ENCODE data around the gene ROBO2.

Gene ROBO2

GRCh38 chr3:77475507-77475906 is 435.6 kb downstream of the ROBO2 start:
- TF ChIP-seq SP1 (IDR thresholded peaks at IDR 0.05) (no peak), ARNT (IDR thresholded peaks at IDR 0.05) (no peak), BHLHE40 (IDR thresholded peaks at IDR 0.05; ENCODE audit: borderline replicate concordance) (no peak), ZNF384 (IDR thresholded peaks at IDR 0.05) (no peak), CTBP1 (IDR thresholded peaks at IDR 0.05; ENCODE audit: borderline replicate concordance) (no peak), NFRKB (IDR thresholded peaks at IDR 0.05) (no peak), FOXK2 (IDR thresholded peaks at IDR 0.05) (no peak), PKNOX1 (IDR thresholded peaks at IDR 0.05) (no peak)
- CTCF ChIA-PET: no interaction called here
- DNase-seq (ENCODE audit: extremely low spot score): no peak
- POLR2A ChIA-PET: no interaction called here

GRCh38 chr3:77479021-77479420 is 439.1 kb downstream of the ROBO2 start:
- DNase-seq (ENCODE audit: extremely low spot score): no peak
- ChIA-PET POLR2A (no interaction called here), CTCF (no interaction called here)
- TF ChIP-seq SP1 (IDR thresholded peaks at IDR 0.05): no peak
- no peak for TF ChIP-seq FOXM1 (IDR thresholded peaks at IDR 0.05; ENCODE audit: borderline replicate concordance)
- TF ChIP-seq L3MBTL2 (conservative IDR thresholded peaks at IDR 0.05): no peak

- POLR2A ChIA-PET: no interaction called here
- CTCF ChIA-PET: no interaction called here
- TF ChIP-seq FOXM1 (IDR thresholded peaks at IDR 0.05; ENCODE audit: borderline replicate concordance) (no peak), SUZ12 (IDR thresholded peaks at IDR 0.05) (no peak), FOXK2 (IDR thresholded peaks at IDR 0.05) (no peak), PKNOX1 (IDR thresholded peaks at IDR 0.05) (no peak), LEF1 (IDR thresholded peaks at IDR 0.05; ENCODE audit: borderline replicate concordance) (no peak), HDGF (IDR thresholded peaks at IDR 0.05; ENCODE audit: borderline replicate concordance) (no peak), NFRKB (IDR thresholded peaks at IDR 0.05) (no peak), ELF4 (IDR thresholded peaks at IDR 0.05) (no peak), ARNT (IDR thresholded peaks at IDR 0.05) (no peak), ZNF384 (IDR thresholded peaks at IDR 0.05) (no peak), FOXA1 (IDR thresholded peaks at IDR 0.05) (no peak), SP1 (IDR thresholded peaks at IDR 0.05) (no peak), L3MBTL2 (conservative IDR thresholded peaks at IDR 0.05) (no peak), CTBP1 (IDR thresholded peaks at IDR 0.05; ENCODE audit: borderline replicate concordance) (no peak), TARDBP (IDR thresholded peaks at IDR 0.05) (no peak), BHLHE40 (IDR thresholded peaks at IDR 0.05; ENCODE audit: borderline replicate concordance) (no peak)
- DNase-seq (ENCODE audit: extremely low spot score): no peak
Observed at GRCh38 chr3:77489216-77489615, 449.3 kb downstream of the ROBO2 start.

GRCh38 chr3:77491961-77492360 is 452.1 kb downstream of the ROBO2 start:
- DNase-seq (ENCODE audit: extremely low spot score): no peak
- TF ChIP-seq ELF4 (IDR thresholded peaks at IDR 0.05) (no peak), TARDBP (IDR thresholded peaks at IDR 0.05) (no peak), SUZ12 (IDR thresholded peaks at IDR 0.05) (no peak), SP1 (IDR thresholded peaks at IDR 0.05) (no peak), ARNT (IDR thresholded peaks at IDR 0.05) (no peak), FOXK2 (IDR thresholded peaks at IDR 0.05) (no peak), HDGF (IDR thresholded peaks at IDR 0.05; ENCODE audit: borderline replicate concordance) (no peak), CTBP1 (IDR thresholded peaks at IDR 0.05; ENCODE audit: borderline replicate concordance) (no peak), L3MBTL2 (conservative IDR thresholded peaks at IDR 0.05) (no peak)
- POLR2A ChIA-PET: no interaction called here
- CTCF ChIA-PET: no interaction called here

- DNase-seq (ENCODE audit: extremely low spot score): no peak
- TF ChIP-seq FOXK2 (IDR thresholded peaks at IDR 0.05): no peak
- no peak for TF ChIP-seq SP1 (IDR thresholded peaks at IDR 0.05)
- TF ChIP-seq LEF1 (IDR thresholded peaks at IDR 0.05; ENCODE audit: borderline replicate concordance): no peak
- TF ChIP-seq FOXA1 (IDR thresholded peaks at IDR 0.05): no peak
- TF ChIP-seq FOXM1 (IDR thresholded peaks at IDR 0.05; ENCODE audit: borderline replicate concordance): no peak
- no peak for TF ChIP-seq BHLHE40 (IDR thresholded peaks at IDR 0.05; ENCODE audit: borderline replicate concordance)
- TF ChIP-seq HDGF (IDR thresholded peaks at IDR 0.05; ENCODE audit: borderline replicate concordance): no peak
- no peak for TF ChIP-seq ZNF384 (IDR thresholded peaks at IDR 0.05)
- CTCF ChIA-PET: no interaction called here
- POLR2A ChIA-PET: no interaction called here
Observed at GRCh38 chr3:77500721-77501120, 460.8 kb downstream of the ROBO2 start.

- TF ChIP-seq FOXM1 (IDR thresholded peaks at IDR 0.05; ENCODE audit: borderline replicate concordance) (no peak), FOXA1 (IDR thresholded peaks at IDR 0.05) (no peak), BHLHE40 (IDR thresholded peaks at IDR 0.05; ENCODE audit: borderline replicate concordance) (no peak)
- no peak for DNase-seq (ENCODE audit: extremely low spot score)
- CTCF ChIA-PET: no interaction called here
- POLR2A ChIA-PET: no interaction called here
Observed at GRCh38 chr3:77506384-77506783, 466.5 kb downstream of the ROBO2 start.

- TF ChIP-seq L3MBTL2 (conservative IDR thresholded peaks at IDR 0.05) (no peak), CTBP1 (IDR thresholded peaks at IDR 0.05; ENCODE audit: borderline replicate concordance) (no peak), NFRKB (IDR thresholded peaks at IDR 0.05) (no peak), FOXA1 (IDR thresholded peaks at IDR 0.05) (no peak), ARNT (IDR thresholded peaks at IDR 0.05) (no peak), ELF4 (IDR thresholded peaks at IDR 0.05) (no peak), BHLHE40 (IDR thresholded peaks at IDR 0.05; ENCODE audit: borderline replicate concordance) (no peak), TARDBP (IDR thresholded peaks at IDR 0.05) (no peak), HDGF (IDR thresholded peaks at IDR 0.05; ENCODE audit: borderline replicate concordance) (no peak), ZNF384 (IDR thresholded peaks at IDR 0.05) (no peak), FOXM1 (IDR thresholded peaks at IDR 0.05; ENCODE audit: borderline replicate concordance) (no peak), PKNOX1 (IDR thresholded peaks at IDR 0.05) (no peak), SUZ12 (IDR thresholded peaks at IDR 0.05) (no peak), SP1 (IDR thresholded peaks at IDR 0.05) (no peak)
- no peak for DNase-seq (ENCODE audit: extremely low spot score)
- CTCF ChIA-PET: no interaction called here
- POLR2A ChIA-PET: no interaction called here
Observed at GRCh38 chr3:77513542-77513941, 473.6 kb downstream of the ROBO2 start.

All from HEK293T (cell line).